ENCODE results near the gene MYLK. TPM values are rescaled to one million over a fixed set of nuclear protein-coding genes. Genes with fewer than 3 reads are reported as not detected.
A peak's percentile ranks its signal among the peaks of the same experiment; 100 is the strongest.

MYLK gene
- total and polyA plus RNA-seq, 4 donors: 17.1 to 158 (median 41.9) TPM

GRCh38 chr3:123712077-123712860 is 171.9 kb downstream of the MYLK start:
- Histone ChIP-seq H3K4me1 (ENCODE audit: control insufficient read depth in 4 of 4, insufficient read depth in 4 of 4, low read length in 3 of 4) (peaks cover 0 to 3% (median 0%) of the 10 kb centered on the region in 4 donors), H3K36me3 (ENCODE audit: control insufficient read depth in 4 of 4, insufficient read depth in 3 of 4, low read depth in 1 of 4, low read length in 3 of 4) (peaks cover 6 to 49% (median 33%) of the 10 kb centered on the region in 4 donors), H3K27ac (ENCODE audit: low read depth in 1 of 2, low read length in 2 of 2) (no peak overlapping the region), H3K27me3 (ENCODE audit: control insufficient read depth in 4 of 4, insufficient read depth in 4 of 4, low read length in 3 of 4) (no peaks in the 10 kb centered on the region), H3K9ac (ENCODE audit: low read depth in 1 of 2, low read length in 2 of 2) (no peak overlapping the region), H3K4me3 (ENCODE audit: low read depth in 1 of 3, low read length in 3 of 3) (no peak overlapping the region), H3K9me3 (ENCODE audit: control insufficient read depth in 4 of 4, low read length in 3 of 4) (no peaks in the 10 kb centered on the region)
- WGBS: 80% methylated on average over 14 of the region's 14 CpGs
- DNase-seq (ENCODE audit: low spot score): no peak
- TF ChIP-seq EGR1 (IDR thresholded peaks at IDR 0.05; ENCODE audit: low read depth in 2 of 2) (no peak), JUND (IDR thresholded peaks at IDR 0.05) (no peak), NR2F2 (IDR thresholded peaks at IDR 0.05) (no peak), YY1 (IDR thresholded peaks at IDR 0.05) (no peak), SP1 (IDR thresholded peaks at IDR 0.05) (peak; percentile 37)

GRCh38 chr3:123711356-123711755 is 172.8 kb downstream of the MYLK start:
- H3K27ac ChIP-seq (ENCODE audit: low read depth in 1 of 2, low read length in 2 of 2): no peak overlapping the region

More at GRCh38 chr3:123711356-123711755, 172.8 kb downstream of the MYLK start:
- Histone ChIP-seq H3K9ac (ENCODE audit: low read depth in 1 of 2, low read length in 2 of 2) (no peak overlapping the region), H3K36me3 (ENCODE audit: control insufficient read depth in 4 of 4, insufficient read depth in 3 of 4, low read depth in 1 of 4, low read length in 3 of 4) (peaks cover 6 to 53% (median 38%) of the 10 kb centered on the region in 4 donors), H3K27me3 (ENCODE audit: control insufficient read depth in 4 of 4, insufficient read depth in 4 of 4, low read length in 3 of 4) (no peaks in the 10 kb centered on the region), H3K9me3 (ENCODE audit: control insufficient read depth in 4 of 4, low read length in 3 of 4) (no peaks in the 10 kb centered on the region), H3K4me3 (ENCODE audit: low read depth in 1 of 3, low read length in 3 of 3) (no peak overlapping the region), H3K4me1 (ENCODE audit: control insufficient read depth in 4 of 4, insufficient read depth in 4 of 4, low read length in 3 of 4) (peaks cover 0 to 3% (median 0%) of the 10 kb centered on the region in 4 donors)
- TF ChIP-seq RXRA (IDR thresholded peaks at IDR 0.05) (no peak), HNF4G (IDR thresholded peaks at IDR 0.05) (no peak), HNF4A (conservative IDR thresholded peaks at IDR 0.05) (no peak), ATF3 (IDR thresholded peaks at IDR 0.05) (no peak), TAF1 (conservative IDR thresholded peaks at IDR 0.05) (no peak), FOXA2 (IDR thresholded peaks at IDR 0.05) (no peak), EGR1 (IDR thresholded peaks at IDR 0.05; ENCODE audit: low read depth in 2 of 2) (no peak), GABPA (IDR thresholded peaks at IDR 0.05 in 1 of 2, conservative IDR thresholded peaks at IDR 0.05 in 1 of 2) (no peak), MAX (IDR thresholded peaks at IDR 0.05) (no peak), FOXA1 (IDR thresholded peaks at IDR 0.05) (no peak), YY1 (IDR thresholded peaks at IDR 0.05) (no peak), CTCF (IDR thresholded peaks at IDR 0.05; ENCODE audit: low read depth, low read length, missing input control) (no peak), ZBTB33 (IDR thresholded peaks at IDR 0.05) (no peak), RAD21 (IDR thresholded peaks at IDR 0.05) (no peak)
- 95% methylated on average over 3 of the region's 3 CpGs for WGBS
- no peak for DNase-seq (ENCODE audit: low spot score)

Data from liver (tissue), 9 donors.